ENCODE measurements around the gene SYVN1. TPM values are rescaled to one million over a fixed set of nuclear protein-coding genes. Genes with fewer than 3 reads are reported as not detected.

Gene SYVN1
- total RNA-seq, 1 donor = 11.9 TPM

- H2AFZ ChIP-seq (ENCODE audit: low read length) = peak overlapping the region; percentile 6
- H3K4me3 ChIP-seq (ENCODE audit: insufficient read depth, low read length) = peak overlapping the region; percentile 30
- H3K79me2 ChIP-seq (ENCODE audit: insufficient read depth, low read length) = peaks cover 9% of the 10 kb centered on the region
- H3K27me3 ChIP-seq (ENCODE audit: insufficient read depth, low read length) = no peaks in the 10 kb centered on the region
- peaks cover 14% of the 10 kb centered on the region for H3K4me1 ChIP-seq (ENCODE audit: insufficient read depth, low read length)
- peak; percentile 99 for DNase-seq (ENCODE audit: insufficient read length, low spot score, missing footprints)
- TF ChIP-seq CTCF (IDR thresholded peaks at IDR 0.05; ENCODE audit: extremely low read depth, low read depth, low read length) = peak; percentile 96
- H3K4me2 ChIP-seq (ENCODE audit: insufficient read depth, low read length) = peak overlapping the region; percentile 42
- no peaks in the 10 kb centered on the region for H3K9me3 ChIP-seq (ENCODE audit: low read depth, low read length)
- peaks cover 15% of the 10 kb centered on the region for H4K20me1 ChIP-seq (ENCODE audit: insufficient read depth, low read length)
- no peak overlapping the region for H3K27ac ChIP-seq (ENCODE audit: low read depth, low read length)
- H3K36me3 ChIP-seq (ENCODE audit: insufficient read depth, low read length) = peaks cover 3% of the 10 kb centered on the region
Measured at GRCh38 chr11:65110354-65110861, 23.9 kb downstream of the SYVN1 start.

GRCh38 chr11:65109231-65110198 is 24.8 kb downstream of the SYVN1 start:
- H3K4me1 ChIP-seq (ENCODE audit: insufficient read depth, low read length) = peaks cover 14% of the 10 kb centered on the region
- peaks cover 9% of the 10 kb centered on the region for H3K79me2 ChIP-seq (ENCODE audit: insufficient read depth, low read length)
- H3K4me3 ChIP-seq (ENCODE audit: insufficient read depth, low read length) = no peak overlapping the region
- H3K27ac ChIP-seq (ENCODE audit: low read depth, low read length) = no peak overlapping the region
- H2AFZ ChIP-seq (ENCODE audit: low read length) = no peak overlapping the region
- no peaks in the 10 kb centered on the region for H3K9me3 ChIP-seq (ENCODE audit: low read depth, low read length)
- H3K36me3 ChIP-seq (ENCODE audit: insufficient read depth, low read length) = peaks cover 3% of the 10 kb centered on the region
- no peak for TF ChIP-seq CTCF (IDR thresholded peaks at IDR 0.05; ENCODE audit: extremely low read depth, low read depth, low read length)
- H4K20me1 ChIP-seq (ENCODE audit: insufficient read depth, low read length) = peaks cover 15% of the 10 kb centered on the region
- H3K27me3 ChIP-seq (ENCODE audit: insufficient read depth, low read length) = no peaks in the 10 kb centered on the region
- no peak for DNase-seq (ENCODE audit: insufficient read length, low spot score, missing footprints)
- H3K4me2 ChIP-seq (ENCODE audit: insufficient read depth, low read length) = no peak overlapping the region

- no peak for TF ChIP-seq CTCF (IDR thresholded peaks at IDR 0.05; ENCODE audit: extremely low read depth, low read depth, low read length)
Measured at GRCh38 chr11:65108469-65109123, 25.7 kb downstream of the SYVN1 start.

More at GRCh38 chr11:65108469-65109123, 25.7 kb downstream of the SYVN1 start:
- Histone ChIP-seq H3K79me2 (ENCODE audit: insufficient read depth, low read length) (peaks cover 13% of the 10 kb centered on the region), H3K9me3 (ENCODE audit: low read depth, low read length) (no peaks in the 10 kb centered on the region), H4K20me1 (ENCODE audit: insufficient read depth, low read length) (peaks cover 15% of the 10 kb centered on the region), H3K27me3 (ENCODE audit: insufficient read depth, low read length) (no peaks in the 10 kb centered on the region), H3K4me1 (ENCODE audit: insufficient read depth, low read length) (peaks cover 14% of the 10 kb centered on the region), H3K36me3 (ENCODE audit: insufficient read depth, low read length) (peaks cover 3% of the 10 kb centered on the region), H3K4me2 (ENCODE audit: insufficient read depth, low read length) (no peak overlapping the region), H3K4me3 (ENCODE audit: insufficient read depth, low read length) (no peak overlapping the region), H2AFZ (ENCODE audit: low read length) (no peak overlapping the region), H3K27ac (ENCODE audit: low read depth, low read length) (no peak overlapping the region)
- no peak for DNase-seq (ENCODE audit: insufficient read length, low spot score, missing footprints)
